Upper lobe of right lung (tissue), 1 donor: ENCODE results near the gene FAM174B. TPM values are rescaled to one million over a fixed set of nuclear protein-coding genes. Genes with fewer than 3 reads are reported as not detected.

Source experiments
- ATAC-seq: fragments of 200-7000 bp; cut with Tn5 transposase; one replicate; pipeline ENCODE4 v1.9.1; 2020; ENCODE audit warnings: mild to moderate bottlenecking, moderate library complexity
- DNase-seq: peaks from one replicate; pipeline ENCODE4 v3.0.0-alpha.2; 2020
- H3K27ac ChIP-seq: fragments of 200-600 bp; one replicate; pipeline ENCODE4 v1.8.0; 2022
- H3K27me3 ChIP-seq: fragments of 200-600 bp; one replicate; pipeline ENCODE4 v1.8.0; 2022; ENCODE audit warnings: mild to moderate bottlenecking
- H3K36me3 ChIP-seq: fragments of 200-600 bp; one replicate; pipeline ENCODE4 v1.8.0; 2022
- H3K4me1 ChIP-seq: fragments of 200-600 bp; one replicate; pipeline ENCODE4 v1.8.0; 2022
- H3K4me3 ChIP-seq: fragments of 200-600 bp; one replicate; pipeline ENCODE4 v1.8.0; 2022; ENCODE audit warnings: mild to moderate bottlenecking
- H3K9me3 ChIP-seq: fragments of 200-600 bp; one replicate; pipeline ENCODE4 v1.8.0; 2022
- intact Hi-C: fragments of 100-400 bp; cut with DNase I; formaldehyde crosslinking; loops from one replicate; pipeline ENCODE4 v1.11.0; 2022
- total RNA-seq: library from RNA; stranded (reverse); fragmentation: NEBNext Ultra II Directional; extraction: Animal tissue kit (Norgen Biotek cat#: 25700); gene quantifications from one replicate; pipeline ENCODE4 v1.2.1, GENCODE V29; 2021
- TF ChIP-seq, protein P1 (sequence below): fragments of 200-600 bp; IDR thresholded peaks from one replicate; pipeline ENCODE4 v1.8.0; 2022; ENCODE audit warnings: antibody characterized with exemption
- donor health status: DM: no; HTN: yes; CAD: no; lungs with severe emphysema.

Gene FAM174B
- total RNA-seq, 1 donor from 2014 or later: 62.9 TPM

- H3K9me3 ChIP-seq: no peaks in the 10 kb centered on the region
- no peaks in the 10 kb centered on the region for H3K27me3 ChIP-seq
- ATAC-seq: no peak
- TF ChIP-seq, protein P1, sequence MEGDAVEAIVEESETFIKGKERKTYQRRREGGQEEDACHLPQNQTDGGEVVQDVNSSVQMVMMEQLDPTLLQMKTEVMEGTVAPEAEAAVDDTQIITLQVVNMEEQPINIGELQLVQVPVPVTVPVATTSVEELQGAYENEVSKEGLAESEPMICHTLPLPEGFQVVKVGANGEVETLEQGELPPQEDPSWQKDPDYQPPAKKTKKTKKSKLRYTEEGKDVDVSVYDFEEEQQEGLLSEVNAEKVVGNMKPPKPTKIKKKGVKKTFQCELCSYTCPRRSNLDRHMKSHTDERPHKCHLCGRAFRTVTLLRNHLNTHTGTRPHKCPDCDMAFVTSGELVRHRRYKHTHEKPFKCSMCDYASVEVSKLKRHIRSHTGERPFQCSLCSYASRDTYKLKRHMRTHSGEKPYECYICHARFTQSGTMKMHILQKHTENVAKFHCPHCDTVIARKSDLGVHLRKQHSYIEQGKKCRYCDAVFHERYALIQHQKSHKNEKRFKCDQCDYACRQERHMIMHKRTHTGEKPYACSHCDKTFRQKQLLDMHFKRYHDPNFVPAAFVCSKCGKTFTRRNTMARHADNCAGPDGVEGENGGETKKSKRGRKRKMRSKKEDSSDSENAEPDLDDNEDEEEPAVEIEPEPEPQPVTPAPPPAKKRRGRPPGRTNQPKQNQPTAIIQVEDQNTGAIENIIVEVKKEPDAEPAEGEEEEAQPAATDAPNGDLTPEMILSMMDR: no peak
- no peak overlapping the region for H3K4me3 ChIP-seq
- DNase-seq: no peak
- H3K27ac ChIP-seq: no peak overlapping the region
- no peaks in the 10 kb centered on the region for H3K4me1 ChIP-seq
- intact Hi-C loops: no loop called here
- no peaks in the 10 kb centered on the region for H3K36me3 ChIP-seq
Observed at GRCh38 chr15:92582206-92582605, 73.4 kb downstream of the FAM174B start.

DNA sequence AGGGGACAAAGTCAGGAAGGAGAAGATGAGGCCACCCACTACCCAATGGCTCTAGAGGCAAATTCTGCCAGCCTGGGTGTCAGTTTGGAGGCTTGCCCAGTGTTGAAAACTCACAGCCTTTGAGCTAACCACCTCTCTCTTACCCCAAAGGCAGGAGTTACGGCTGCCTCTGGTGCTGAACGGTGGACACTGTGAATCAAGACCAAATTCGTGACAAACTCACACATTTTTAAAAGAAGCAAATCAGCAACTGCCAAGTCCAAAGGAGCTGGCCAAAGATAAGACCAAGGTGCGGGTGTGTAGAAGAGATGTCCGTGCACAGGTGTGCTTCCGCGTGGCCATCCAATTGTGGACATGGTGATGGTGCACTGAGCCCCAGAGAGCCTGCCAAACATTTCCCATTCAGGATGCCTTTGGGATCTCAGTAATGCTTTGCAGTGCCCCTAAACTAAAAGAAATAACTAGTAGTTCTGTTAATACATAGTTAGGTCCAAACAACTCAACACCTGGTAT, 74.6 kb downstream of the FAM174B start:
- TF ChIP-seq, protein P1: no peak
- no peak overlapping the region for H3K27ac ChIP-seq
- intact Hi-C loops: no loop called here
- no peaks in the 10 kb centered on the region for H3K36me3 ChIP-seq
- H3K9me3 ChIP-seq: no peaks in the 10 kb centered on the region
- no peak overlapping the region for H3K4me3 ChIP-seq
- ATAC-seq: no peak
- no peaks in the 10 kb centered on the region for H3K4me1 ChIP-seq
- no peaks in the 10 kb centered on the region for H3K27me3 ChIP-seq
- DNase-seq: no peak

DNA sequence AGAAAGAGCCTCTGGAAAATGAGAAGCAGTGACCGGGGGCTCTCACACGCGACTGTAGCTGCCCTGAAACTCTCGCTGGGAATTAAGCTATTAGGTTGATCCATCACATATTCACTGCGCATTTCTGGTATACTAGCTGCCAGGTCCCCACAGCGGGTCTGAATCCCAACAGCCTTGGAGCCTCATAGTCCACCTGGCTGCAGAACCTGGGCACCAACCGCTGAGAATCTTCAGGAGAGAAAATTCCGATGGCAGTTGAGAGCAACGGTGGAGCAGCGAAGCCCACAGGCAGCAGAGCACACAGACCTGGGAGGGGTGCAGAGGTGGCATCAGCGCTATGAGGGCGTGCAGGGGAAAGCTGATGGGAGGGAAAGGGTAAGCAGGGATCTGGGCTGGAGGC, 75.1 kb downstream of the FAM174B start:
- intact Hi-C loops: no loop called here
- no peak overlapping the region for H3K4me3 ChIP-seq
- no peak overlapping the region for H3K27ac ChIP-seq
- H3K27me3 ChIP-seq: no peaks in the 10 kb centered on the region
- H3K4me1 ChIP-seq: no peaks in the 10 kb centered on the region
- ATAC-seq (no peak), DNase-seq (no peak)
- H3K36me3 ChIP-seq: no peaks in the 10 kb centered on the region
- no peaks in the 10 kb centered on the region for H3K9me3 ChIP-seq
- TF ChIP-seq, protein P1: no peak

- intact Hi-C loops: no loop called here
- ATAC-seq: no peak
Observed at GRCh38 chr15:92579931-92580470, 75.6 kb downstream of the FAM174B start.

GRCh38 chr15:92579486-92579885, 76.1 kb downstream of the FAM174B start:
- intact Hi-C loops: no loop called here
- no peaks in the 10 kb centered on the region for H3K9me3 ChIP-seq
- H3K27ac ChIP-seq: no peak overlapping the region
- no peaks in the 10 kb centered on the region for H3K4me1 ChIP-seq
- H3K4me3 ChIP-seq: no peak overlapping the region
- H3K27me3 ChIP-seq: no peaks in the 10 kb centered on the region
- TF ChIP-seq, protein P1: no peak
- H3K36me3 ChIP-seq: no peaks in the 10 kb centered on the region
- ATAC-seq (no peak), DNase-seq (no peak)

More at GRCh38 chr15:92579931-92580470, 75.6 kb downstream of the FAM174B start:
- H3K27ac ChIP-seq: no peak overlapping the region
- no peaks in the 10 kb centered on the region for H3K9me3 ChIP-seq
- H3K4me3 ChIP-seq: no peak overlapping the region
- no peaks in the 10 kb centered on the region for H3K36me3 ChIP-seq
- H3K4me1 ChIP-seq: no peaks in the 10 kb centered on the region
- TF ChIP-seq, protein P1: no peak
- H3K27me3 ChIP-seq: no peaks in the 10 kb centered on the region
- DNase-seq: no peak
